Activated gamma-delta T cell treated with anti-CD3 and anti-CD28 coated beads, Interleukin-2, amount 50 U/mL, for 16 hours (primary cell): ENCODE measurements around the gene GPC1.

ENCODE experiments used
- DNase-seq: peaks from one replicate; pipeline ENCODE4 v3.0.0-alpha.2; 2020; ENCODE audit warnings: low read depth

The GPC1 gene

DNA sequence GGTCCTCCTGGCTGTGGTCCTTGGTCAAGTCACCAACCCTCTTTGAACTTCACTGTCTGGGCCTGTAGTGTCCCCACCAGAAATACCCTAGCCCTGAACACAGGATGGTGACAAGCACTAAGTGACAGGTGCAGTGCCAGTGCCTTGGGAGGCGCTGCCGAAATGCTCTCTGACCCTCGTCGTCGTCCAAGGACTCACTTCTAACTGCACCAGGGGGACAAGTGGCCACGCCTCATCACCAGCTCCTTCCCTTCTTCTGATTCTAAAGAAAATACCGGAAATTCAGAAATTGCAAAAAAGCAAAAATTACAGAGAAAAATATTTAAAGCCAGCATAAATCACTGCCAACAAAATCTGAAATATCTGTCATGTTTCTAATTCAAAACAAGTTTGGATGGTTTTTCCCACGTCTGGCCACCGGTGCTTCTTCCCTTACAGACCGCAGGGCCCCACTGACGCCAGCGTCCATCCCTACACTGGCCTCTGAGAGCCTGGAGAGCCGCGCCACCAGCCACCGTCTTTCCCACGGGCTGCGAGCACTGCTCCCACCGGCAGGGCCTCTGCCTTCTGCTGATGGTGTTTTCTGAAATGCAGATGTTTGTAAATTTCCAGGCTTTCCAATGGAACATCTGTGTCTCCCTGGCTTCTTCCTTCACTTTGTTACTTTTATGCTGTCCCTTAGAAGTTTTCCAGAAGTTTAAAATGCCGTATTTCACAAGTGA is 37.4 kb upstream of the GPC1 start:
- DNase-seq: no peak

DNA sequence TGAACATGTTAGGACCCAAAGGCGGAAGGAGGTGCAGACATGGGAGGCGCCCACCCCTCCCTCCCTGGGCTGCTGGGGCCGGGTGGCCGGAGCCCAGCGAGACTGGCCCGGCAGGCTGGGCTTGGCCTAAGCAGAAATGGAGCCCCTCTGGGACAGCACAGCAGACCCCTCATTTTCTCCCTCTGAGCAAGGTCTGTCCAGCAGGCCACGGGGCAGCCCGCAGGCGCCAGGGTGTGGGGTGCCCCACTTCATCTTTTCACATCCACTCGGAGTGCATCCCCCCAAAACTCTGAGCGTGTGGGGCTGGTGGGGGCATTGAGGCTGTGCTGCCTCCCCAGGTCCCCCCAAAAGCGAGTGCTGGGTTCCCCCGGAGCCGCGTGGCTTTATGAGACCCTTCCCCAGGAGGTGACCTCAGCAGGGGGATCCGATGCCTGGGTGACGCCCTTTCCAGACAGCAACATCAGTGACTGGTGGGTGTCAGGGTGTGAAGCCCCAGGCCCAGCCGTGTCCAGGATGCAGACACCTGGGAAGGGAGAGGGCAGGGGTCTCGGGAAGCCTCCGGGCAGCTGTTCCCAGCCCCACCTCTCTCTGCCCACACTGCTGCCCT is 36.7 kb upstream of the GPC1 start:
- no peak for DNase-seq

- DNase-seq: no peak
Observed at GRCh38 chr2:240399419-240400324, 35.8 kb upstream of the GPC1 start.

- no peak for DNase-seq
Observed at GRCh38 chr2:240400371-240401161, 34.9 kb upstream of the GPC1 start.

DNA sequence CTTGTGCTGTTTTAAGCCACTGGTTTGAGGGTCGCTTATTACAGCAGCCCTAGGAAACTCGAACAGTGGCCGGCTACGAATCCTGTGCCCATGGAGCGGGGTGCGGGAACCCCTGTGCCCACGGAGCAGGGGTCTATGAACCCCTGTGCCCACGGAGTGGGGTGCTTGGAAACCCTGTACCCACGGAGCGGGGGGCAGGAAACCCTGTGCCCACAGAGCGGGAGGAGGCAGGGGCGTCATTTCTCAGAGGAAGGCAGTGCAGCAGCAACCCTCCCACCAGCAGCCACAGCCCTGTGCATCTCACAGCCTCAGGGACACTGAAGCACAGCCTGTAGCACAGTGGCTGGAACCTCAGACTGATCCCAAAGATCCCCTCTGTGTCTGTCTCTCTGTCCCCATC is 34.2 kb upstream of the GPC1 start:
- no peak for DNase-seq

GRCh38 chr2:240401781-240402551 is 33.5 kb upstream of the GPC1 start:
- no peak for DNase-seq

- DNase-seq: no peak
Observed at GRCh38 chr2:240402566-240403272, 32.7 kb upstream of the GPC1 start.

DNA sequence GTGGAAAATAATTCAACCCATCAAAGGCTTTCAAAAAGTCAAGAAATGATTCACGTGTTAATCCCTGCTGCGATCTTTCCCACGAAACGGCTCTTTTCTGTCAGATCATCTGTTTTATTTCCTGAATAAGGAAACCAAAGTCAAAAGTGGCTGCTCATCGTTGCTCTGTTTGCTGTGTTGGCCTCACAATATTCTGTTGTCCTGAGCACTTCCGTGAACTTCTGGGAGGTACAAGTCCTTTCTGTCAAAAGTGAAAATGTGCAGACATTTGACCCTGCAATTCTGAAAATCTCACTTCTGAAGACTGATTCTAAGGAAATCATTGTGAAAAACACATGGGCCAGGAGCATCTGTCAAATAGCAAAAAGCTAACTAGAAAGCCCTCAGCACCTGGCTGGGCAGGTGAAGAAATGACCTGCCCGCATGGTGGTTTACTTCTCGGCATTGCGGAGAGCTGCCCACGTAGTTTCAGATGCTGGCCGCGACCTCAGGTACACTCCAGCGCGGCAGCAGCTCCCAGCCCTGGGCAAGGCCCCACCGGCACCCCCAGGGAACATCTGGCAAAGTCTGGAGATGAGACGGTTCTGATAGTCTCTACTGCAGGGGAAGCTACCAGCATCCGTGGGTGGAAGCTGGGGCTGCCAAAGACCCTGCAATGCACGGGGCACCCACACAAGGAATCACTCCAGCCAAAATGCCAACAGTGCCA is 31.9 kb upstream of the GPC1 start:
- DNase-seq: no peak

DNA sequence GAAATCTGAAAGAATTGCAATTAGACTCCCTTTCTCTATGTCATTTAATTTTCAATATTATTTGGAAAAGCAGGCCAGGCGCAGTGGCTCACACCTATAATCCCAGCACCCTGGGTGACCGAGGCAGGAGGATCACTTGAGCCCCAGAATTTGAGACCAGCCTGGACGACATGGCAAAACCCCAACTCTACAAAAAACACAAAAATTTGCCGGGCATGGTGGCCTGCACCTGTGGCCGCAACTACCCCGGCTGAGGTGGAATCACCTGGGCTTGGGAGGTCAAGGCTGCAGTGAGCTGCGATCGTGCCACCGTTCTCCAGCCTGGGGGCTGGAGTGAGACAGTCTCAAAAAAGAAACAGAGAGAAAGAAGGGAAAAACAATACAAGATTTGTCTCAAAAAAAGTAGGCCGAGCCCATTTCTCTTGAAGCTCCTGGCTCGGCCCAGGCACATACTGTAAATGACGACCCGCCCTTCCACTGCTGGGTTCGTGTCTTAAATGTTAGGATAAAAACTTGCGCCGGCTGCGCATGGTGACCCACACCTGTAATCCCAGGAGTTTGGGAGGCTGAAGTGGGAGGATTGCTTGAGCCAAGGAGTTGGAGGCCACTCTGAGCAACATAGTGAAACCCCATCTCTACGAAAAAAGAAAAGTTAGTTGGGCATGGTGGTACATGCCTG is 31.1 kb upstream of the GPC1 start:
- DNase-seq: no peak

GRCh38 chr2:240405133-240405532 is 30.3 kb upstream of the GPC1 start:
- no peak for DNase-seq

DNA sequence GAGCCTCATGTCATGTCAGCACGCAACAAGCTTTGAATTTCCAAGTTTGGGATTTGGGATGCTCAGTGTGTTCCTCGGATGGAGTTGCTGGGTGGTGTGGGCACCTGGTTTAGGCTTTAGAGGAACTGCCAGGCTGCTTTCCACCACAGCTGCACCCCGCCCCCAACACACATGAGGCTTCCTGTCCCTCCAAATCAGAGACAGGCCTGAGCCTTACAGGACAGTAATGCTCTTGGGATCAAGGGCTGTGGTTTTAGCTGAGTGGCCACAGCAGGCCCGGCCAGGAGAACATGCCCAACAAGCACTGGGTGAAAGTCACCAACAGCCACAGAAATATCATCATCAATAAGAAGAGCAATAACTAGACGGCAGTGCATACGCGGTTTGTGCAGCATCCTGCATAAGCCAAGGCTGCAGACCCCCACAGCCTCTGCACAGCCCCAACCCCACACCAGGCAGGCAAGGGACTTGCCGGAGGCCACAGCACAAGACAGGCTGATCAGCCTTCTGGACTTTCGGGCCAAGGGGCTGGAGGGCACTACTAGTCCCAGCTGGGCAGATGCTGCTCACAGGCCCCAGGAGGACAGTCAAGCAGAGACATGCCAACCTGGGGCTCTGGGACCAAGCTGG is 29.7 kb upstream of the GPC1 start:
- DNase-seq: no peak

- DNase-seq: no peak
Observed at GRCh38 chr2:240407090-240407489, 28.4 kb upstream of the GPC1 start.

DNA sequence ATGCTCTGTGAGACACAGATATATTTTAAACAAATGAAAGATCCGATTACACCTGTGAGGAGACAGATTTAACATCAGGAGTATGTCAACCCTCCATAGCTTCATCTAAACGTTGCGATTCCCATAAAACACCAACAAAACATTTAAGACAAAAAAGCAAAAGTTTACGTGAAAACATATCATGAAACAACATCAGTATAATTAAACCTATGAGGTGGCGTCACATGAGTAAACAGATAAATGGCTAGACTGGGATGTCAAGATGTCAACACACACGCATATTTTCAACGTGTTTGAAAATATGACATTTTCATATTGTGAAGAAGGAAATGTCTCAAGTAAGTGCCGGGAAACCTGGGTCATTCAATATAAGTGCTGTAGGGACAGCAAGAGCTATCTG is 25.5 kb upstream of the GPC1 start:
- DNase-seq: no peak

GRCh38 chr2:240410808-240411207 is 24.7 kb upstream of the GPC1 start:
- no peak for DNase-seq

DNA sequence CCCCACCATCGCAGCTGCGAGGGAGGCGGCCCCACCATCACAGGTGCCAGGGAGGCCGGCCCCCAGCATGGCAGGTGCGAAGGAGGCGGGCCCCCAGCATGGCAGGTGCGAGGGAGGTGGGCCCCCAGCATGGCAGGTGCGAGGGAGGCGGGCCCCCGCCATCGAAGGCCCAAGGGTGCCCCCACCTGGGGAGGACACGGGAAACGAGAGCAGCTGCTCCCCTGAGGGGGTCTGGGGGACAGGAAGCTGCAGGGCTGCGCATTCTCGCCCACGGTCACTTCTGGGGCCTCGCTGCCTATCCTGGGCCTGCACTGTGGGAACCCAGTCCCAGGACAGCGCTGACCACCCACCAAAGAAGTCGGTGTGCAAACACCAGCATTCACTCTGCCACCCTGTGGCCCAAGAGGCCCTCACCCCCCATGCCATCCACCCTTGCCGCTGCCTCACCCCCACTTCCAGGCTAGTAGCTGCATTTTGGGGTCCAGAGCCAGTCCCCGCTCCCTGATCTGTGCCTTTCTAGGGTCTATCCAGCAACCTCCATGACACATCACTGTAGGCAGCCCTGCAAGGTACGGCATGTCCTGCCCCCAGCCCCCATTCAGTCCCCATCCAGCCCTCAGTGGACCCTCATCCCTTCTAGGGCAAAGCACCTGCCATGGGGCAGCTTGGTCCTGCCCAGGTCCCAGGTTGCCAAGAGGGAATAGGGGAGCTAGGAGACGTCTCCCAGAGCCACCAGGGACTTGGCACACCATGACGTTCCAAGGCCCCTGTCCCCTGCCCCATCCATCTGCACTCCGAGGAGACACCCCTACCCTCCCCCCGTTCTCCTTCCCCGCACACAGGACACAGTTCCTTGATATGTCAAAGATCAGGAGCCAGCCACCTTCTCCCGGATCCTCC is 24.0 kb upstream of the GPC1 start:
- DNase-seq: no peak

DNA sequence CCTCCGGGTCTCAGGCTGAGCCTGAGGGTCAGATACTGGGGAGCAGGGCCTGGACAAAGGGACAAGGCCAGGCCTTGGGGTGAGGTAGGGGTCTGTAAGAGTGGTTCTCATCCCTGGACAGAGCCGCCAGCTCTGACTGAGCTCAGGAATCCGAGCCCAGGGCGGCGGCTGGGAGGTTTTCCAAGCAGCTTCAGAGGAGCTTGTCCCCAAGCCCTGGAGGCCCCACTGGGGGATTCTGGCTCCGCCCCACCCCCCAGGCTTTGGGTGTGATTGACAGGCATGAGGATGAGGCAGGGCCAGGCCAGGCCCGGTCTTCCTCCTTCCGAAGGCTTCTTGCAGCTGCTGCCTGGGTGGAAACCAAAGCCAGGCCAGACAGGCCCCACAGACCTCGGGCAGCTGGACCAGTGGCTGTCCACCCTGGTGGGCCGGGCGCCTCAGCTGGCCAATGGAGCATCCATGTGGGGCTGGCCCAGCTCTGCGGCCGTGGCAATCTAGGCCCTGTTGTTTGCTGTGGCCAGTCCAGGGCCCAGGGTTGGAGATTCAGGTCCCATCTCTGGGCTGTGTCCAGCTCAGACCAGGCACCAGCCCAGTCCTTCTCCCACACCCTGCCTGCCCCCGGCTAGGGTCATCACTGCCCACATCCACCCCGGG is 23.1 kb upstream of the GPC1 start:
- no peak for DNase-seq
